Measurements from ENCODE around the gene OR2V1.

DNA sequence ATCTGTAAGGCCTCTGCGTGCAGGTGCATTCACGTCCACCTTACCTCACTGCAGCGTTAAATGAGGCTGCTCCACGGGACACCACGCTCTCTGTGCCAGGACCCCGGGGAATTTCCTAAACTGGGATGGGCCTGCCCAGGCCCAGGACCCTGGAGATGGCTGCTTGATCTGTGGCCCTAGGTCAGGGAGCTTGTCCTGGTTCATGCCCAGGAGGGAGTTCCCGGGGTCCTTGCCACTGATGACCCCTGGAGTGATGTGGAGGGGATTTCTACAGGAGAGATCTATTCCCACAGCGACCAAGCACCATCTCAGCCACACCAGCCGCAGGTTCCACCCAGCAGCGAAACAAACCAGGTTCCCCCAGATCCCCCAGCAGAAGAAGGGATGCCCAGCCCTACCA, 3.5 kb downstream of the OR2V1 start:
- no peak for TF ChIP-seq POLR2A (IDR thresholded peaks at IDR 0.05)
- TF ChIP-seq, protein P1, sequence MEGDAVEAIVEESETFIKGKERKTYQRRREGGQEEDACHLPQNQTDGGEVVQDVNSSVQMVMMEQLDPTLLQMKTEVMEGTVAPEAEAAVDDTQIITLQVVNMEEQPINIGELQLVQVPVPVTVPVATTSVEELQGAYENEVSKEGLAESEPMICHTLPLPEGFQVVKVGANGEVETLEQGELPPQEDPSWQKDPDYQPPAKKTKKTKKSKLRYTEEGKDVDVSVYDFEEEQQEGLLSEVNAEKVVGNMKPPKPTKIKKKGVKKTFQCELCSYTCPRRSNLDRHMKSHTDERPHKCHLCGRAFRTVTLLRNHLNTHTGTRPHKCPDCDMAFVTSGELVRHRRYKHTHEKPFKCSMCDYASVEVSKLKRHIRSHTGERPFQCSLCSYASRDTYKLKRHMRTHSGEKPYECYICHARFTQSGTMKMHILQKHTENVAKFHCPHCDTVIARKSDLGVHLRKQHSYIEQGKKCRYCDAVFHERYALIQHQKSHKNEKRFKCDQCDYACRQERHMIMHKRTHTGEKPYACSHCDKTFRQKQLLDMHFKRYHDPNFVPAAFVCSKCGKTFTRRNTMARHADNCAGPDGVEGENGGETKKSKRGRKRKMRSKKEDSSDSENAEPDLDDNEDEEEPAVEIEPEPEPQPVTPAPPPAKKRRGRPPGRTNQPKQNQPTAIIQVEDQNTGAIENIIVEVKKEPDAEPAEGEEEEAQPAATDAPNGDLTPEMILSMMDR (IDR thresholded peaks at IDR 0.05), result no peak
